Right lobe of liver (tissue), 4 donors: Measurements from ENCODE around the gene SOBP.

Source experiments
- POLR2A ChIP-seq: fragments of 450-650 bp; IDR thresholded peaks from one replicate; pipeline ENCODE4 v1.6.1; 2017; ENCODE audit warnings: antibody characterized with exemption, mild to moderate bottlenecking
- TF ChIP-seq, protein P1 (sequence below), 4 donors: fragments of 200-600 bp in 3 of 4; fragments of 450-650 bp in 1 of 4; IDR thresholded peaks; one replicate each; pipeline versions ENCODE4 v1.5.1 to v1.8.0; 2016 to 2022; ENCODE audit warnings: antibody characterized with exemption in 4 of 4, mild to moderate bottlenecking in 2 of 4
- donor health status: DM: no; HTN: no; CAD: no.
- donor health status: DM: no; HTN: no; CAD: no.
- donor health status: DM: no; HTN: yes; CAD: no.

DNA sequence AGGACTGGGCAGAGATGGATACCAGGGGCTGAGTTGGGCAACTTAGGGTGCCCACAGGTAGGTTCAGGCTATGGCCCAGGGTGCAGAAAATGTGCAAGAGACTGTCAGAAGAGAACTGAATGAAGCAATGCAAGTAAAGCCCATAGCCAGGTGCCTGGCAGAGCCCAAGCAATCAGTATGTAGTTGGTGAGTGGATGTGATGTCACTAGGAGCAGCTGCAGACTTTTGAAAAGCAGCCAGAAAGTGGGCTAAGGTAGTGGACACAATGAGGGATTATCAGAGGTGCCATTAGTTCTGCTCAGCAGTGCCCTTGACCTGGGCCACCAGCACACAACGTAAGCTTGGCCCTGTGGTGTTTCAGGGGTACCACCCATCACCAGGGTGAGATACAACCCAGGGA, 135.3 kb downstream of the SOBP start:
- TF ChIP-seq, protein P1, sequence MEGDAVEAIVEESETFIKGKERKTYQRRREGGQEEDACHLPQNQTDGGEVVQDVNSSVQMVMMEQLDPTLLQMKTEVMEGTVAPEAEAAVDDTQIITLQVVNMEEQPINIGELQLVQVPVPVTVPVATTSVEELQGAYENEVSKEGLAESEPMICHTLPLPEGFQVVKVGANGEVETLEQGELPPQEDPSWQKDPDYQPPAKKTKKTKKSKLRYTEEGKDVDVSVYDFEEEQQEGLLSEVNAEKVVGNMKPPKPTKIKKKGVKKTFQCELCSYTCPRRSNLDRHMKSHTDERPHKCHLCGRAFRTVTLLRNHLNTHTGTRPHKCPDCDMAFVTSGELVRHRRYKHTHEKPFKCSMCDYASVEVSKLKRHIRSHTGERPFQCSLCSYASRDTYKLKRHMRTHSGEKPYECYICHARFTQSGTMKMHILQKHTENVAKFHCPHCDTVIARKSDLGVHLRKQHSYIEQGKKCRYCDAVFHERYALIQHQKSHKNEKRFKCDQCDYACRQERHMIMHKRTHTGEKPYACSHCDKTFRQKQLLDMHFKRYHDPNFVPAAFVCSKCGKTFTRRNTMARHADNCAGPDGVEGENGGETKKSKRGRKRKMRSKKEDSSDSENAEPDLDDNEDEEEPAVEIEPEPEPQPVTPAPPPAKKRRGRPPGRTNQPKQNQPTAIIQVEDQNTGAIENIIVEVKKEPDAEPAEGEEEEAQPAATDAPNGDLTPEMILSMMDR (IDR thresholded peaks at IDR 0.05), result no peak
- no peak for TF ChIP-seq POLR2A
